HepG2 (cell line): ENCODE results near the gene TEX19. TPM values are rescaled to one million over a fixed set of nuclear protein-coding genes. Genes with fewer than 3 reads are reported as not detected.

ENCODE experiments used
- GMEB1 ChIP-seq: sonication (generic); formaldehyde crosslinking; IDR thresholded peaks from 2 replicates; pipeline ENCODE4 v1.5.1; 2020; ENCODE audit warnings: missing genetic modification reagents, mild to moderate bottlenecking, borderline replicate concordance
- PBX3 ChIP-seq: sonication (generic); formaldehyde crosslinking; IDR thresholded peaks from 2 replicates; pipeline ENCODE4 v1.8.1; 2023; ENCODE audit warnings: missing genetic modification reagents, inconsistent platforms, borderline replicate concordance
- POLR2AphosphoS5 ChIP-seq: IDR thresholded peaks from 2 replicates; pipeline ENCODE4 v1.6.1; 2012; ENCODE audit warnings: low read depth, low read length
- PRDM4 ChIP-seq: sonication (generic); formaldehyde crosslinking; IDR thresholded peaks from 2 replicates; pipeline ENCODE4 v1.9.0; 2021; ENCODE audit warnings: missing genetic modification reagents, borderline replicate concordance
- TBX2 ChIP-seq: sonication (generic); formaldehyde crosslinking; IDR thresholded peaks from 2 replicates; pipeline ENCODE4 v1.5.0; 2020; ENCODE audit warnings: missing genetic modification reagents, mild to moderate bottlenecking, borderline replicate concordance
- ZBTB25 ChIP-seq: IDR thresholded peaks from 2 replicates; pipeline ENCODE4 v1.6.1; 2018; ENCODE audit warnings: missing genetic modification reagents
- ZMYM2 ChIP-seq: sonication (generic); formaldehyde crosslinking; IDR thresholded peaks from 2 replicates; pipeline ENCODE4 v1.8.0; 2022; ENCODE audit warnings: mild to moderate bottlenecking, missing genetic modification reagents
- ZNF205 ChIP-seq: IDR thresholded peaks from 2 replicates; pipeline ENCODE4 v1.6.1; 2018; ENCODE audit warnings: missing biosample characterization, missing genetic modification reagents
- ZNF263 ChIP-seq: sonication (generic); formaldehyde crosslinking; IDR thresholded peaks from 2 replicates; pipeline ENCODE4 v1.4.0; 2020; ENCODE audit warnings: missing genetic modification reagents
- ZNF543 ChIP-seq: sonication (generic); formaldehyde crosslinking; IDR thresholded peaks from 2 replicates; pipeline ENCODE4 v1.4.0; 2020; ENCODE audit warnings: mild to moderate bottlenecking, missing genetic modification reagents
- ZNF768 ChIP-seq: sonication (generic); formaldehyde crosslinking; IDR thresholded peaks from 2 replicates; pipeline ENCODE4 v1.4.0; 2020; ENCODE audit warnings: missing genetic modification reagents
- ZNF770 ChIP-seq: sonication (generic); formaldehyde crosslinking; IDR thresholded peaks from 2 replicates; pipeline ENCODE4 v1.5.0; 2020; ENCODE audit warnings: mild to moderate bottlenecking, missing genetic modification reagents
- ZNF879 ChIP-seq: sonication (generic); formaldehyde crosslinking; IDR thresholded peaks from 2 replicates; pipeline ENCODE4 v1.8.1; 2023; ENCODE audit warnings: missing genetic modification reagents
- polyA plus RNA-seq, 8 experiments: library from polyadenylated mRNA; depleted of rRNA in 3 of 8; stranded (reverse) in 7 of 8; unstranded in 1 of 8; fragments of >200 nt; fragmentation: Illumina TruSeq in 4 of 8; extraction: Trizol in 4 of 8; gene quantifications; 2 replicates each; pipeline versions ENCODE4 v1.2.1 to v1.2.3, GENCODE V29; 2011 to 2016; ENCODE audit warnings: low read depth in 4 of 8, missing spikeins in 1 of 8, mixed read lengths in 1 of 8; ENCODE audit not compliant: insufficient read depth in 1 of 8
- total RNA-seq, 5 experiments: library from RNA; depleted of rRNA; stranded (reverse); fragments of >200 nt; fragmentation: Illumina TruSeq; extraction: Trizol; gene quantifications; 2 replicates each; pipeline ENCODE4 v1.2.3, GENCODE V29; 2016; ENCODE audit warnings: low read depth in 1 of 5
- TF ChIP-seq, protein P1 (sequence below): sonication (generic); formaldehyde crosslinking; IDR thresholded peaks from 2 replicates; pipeline ENCODE4 v1.5.1; 2020; ENCODE audit warnings: missing genetic modification reagents, mild to moderate bottlenecking, borderline replicate concordance

The TEX19 gene
- total and polyA plus RNA-seq, 2 of the 13 experiments (the other 11 are each of a cell fraction or from before 2014, with no cell fraction given), result 1.3 to 6.0 TPM

DNA sequence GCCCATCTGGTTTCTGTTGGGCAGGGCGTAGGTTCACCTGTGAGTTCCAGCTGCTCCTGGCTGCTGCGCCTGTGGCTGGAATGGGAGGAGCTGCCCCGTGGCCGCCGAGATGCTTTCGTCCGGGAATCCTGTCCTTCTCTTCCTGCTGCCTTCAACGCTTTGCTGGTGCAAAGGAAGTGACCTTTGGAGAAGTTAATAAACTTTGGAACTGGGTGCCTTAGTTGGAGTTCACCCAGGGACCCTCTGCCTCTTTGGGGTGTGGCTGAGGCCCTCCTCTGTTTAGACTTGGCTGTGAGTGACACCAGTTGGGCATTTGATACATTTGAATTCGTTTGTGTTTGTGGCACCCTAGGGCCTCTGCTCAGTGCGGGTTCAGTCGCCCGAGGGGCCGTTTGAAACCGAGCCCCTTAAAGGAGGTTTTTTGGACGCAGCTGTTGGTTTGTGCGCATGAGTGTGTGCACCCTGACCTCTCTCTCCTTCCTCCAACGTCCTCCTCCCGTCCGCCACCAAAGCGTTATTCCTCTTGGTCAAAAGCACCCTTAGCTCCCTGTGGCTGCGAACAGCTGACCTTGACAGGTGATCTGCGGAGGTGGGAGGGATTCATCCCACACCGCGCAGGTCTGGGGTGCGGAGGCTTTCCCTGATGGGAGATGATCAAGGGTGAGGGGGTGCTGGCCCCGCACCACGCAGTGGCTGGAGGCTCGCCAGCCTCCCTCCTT lies 16.5 kb upstream of the TEX19 start (continued):
- TF ChIP-seq PBX3 (CRISPR knock-in tag) (no peak), ZNF768 (CRISPR knock-in tag) (peak; percentile 32; the same call in 1 of the 2 replicates), ZNF879 (CRISPR knock-in tag) (no peak), ZNF205 (CRISPR knock-in tag) (no peak), PRDM4 (CRISPR knock-in tag) (no peak), ZNF770 (0 out of 2 replicates have a peak, but pooled peaks have one; percentile 12), ZNF263 (peak; percentile 87), ZMYM2 (0 out of 2 replicates have a peak, but pooled peaks have one; percentile 41), ZNF543 (CRISPR knock-in tag) (no peak), ZBTB25 (CRISPR knock-in tag) (no peak), POLR2AphosphoS5 (peak; percentile 13; the same call in 1 of the 2 replicates), GMEB1 (CRISPR knock-in tag) (no peak), TBX2 (CRISPR knock-in tag) (0 out of 2 replicates have a peak, but pooled peaks have one; percentile 35)
- TF ChIP-seq, protein P1, sequence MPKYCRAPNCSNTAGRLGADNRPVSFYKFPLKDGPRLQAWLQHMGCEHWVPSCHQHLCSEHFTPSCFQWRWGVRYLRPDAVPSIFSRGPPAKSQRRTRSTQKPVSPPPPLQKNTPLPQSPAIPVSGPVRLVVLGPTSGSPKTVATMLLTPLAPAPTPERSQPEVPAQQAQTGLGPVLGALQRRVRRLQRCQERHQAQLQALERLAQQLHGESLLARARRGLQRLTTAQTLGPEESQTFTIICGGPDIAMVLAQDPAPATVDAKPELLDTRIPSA (CRISPR knock-in tag), result no peak
